IPS DF 6.9 (cell line): ENCODE data around the gene NCBP2L.

Experiments
- DNase-seq: peaks from one replicate; pipeline ENCODE4 v3.0.0-alpha.2; 2013; ENCODE audit warnings: low read depth, low spot score
- H3K27ac ChIP-seq: one replicate; pipeline ENCODE4 v1.5.1; 2013; ENCODE audit warnings: low read length, control low read depth
- H3K27me3 ChIP-seq: 2 replicates; pipeline ENCODE4 v1.6.1; 2013; ENCODE audit warnings: mild to moderate bottlenecking, low read length; ENCODE audit not compliant: control insufficient read depth, insufficient read depth
- H3K36me3 ChIP-seq: 2 replicates; pipeline ENCODE4 v1.6.1; 2013; ENCODE audit warnings: low read length; ENCODE audit not compliant: control insufficient read depth, insufficient read depth
- H3K4me1 ChIP-seq: 2 replicates; pipeline ENCODE4 v1.6.1; 2013; ENCODE audit warnings: low read length; ENCODE audit not compliant: control insufficient read depth, insufficient read depth
- H3K4me3 ChIP-seq: 2 replicates; pipeline ENCODE4 v1.5.1; 2013; ENCODE audit warnings: mild to moderate bottlenecking, low read length
- H3K9me3 ChIP-seq: 2 replicates; pipeline ENCODE4 v1.6.1; 2013; ENCODE audit warnings: low read length, inconsistent platforms; ENCODE audit not compliant: control insufficient read depth, insufficient read depth
- WGBS: extraction: QIAGEN DNeasy Blood & Tissue Kit; methylation state at CpG from one replicate; pipeline ENCODE4 v1.1.7; 2013; ENCODE audit warnings: mixed read lengths, missing lambda C conversion rate; ENCODE audit not compliant: insufficient read length, insufficient coverage; 5-methylcytosine and 5-hydroxymethylcytosine counted together

The NCBP2L gene

DNA sequence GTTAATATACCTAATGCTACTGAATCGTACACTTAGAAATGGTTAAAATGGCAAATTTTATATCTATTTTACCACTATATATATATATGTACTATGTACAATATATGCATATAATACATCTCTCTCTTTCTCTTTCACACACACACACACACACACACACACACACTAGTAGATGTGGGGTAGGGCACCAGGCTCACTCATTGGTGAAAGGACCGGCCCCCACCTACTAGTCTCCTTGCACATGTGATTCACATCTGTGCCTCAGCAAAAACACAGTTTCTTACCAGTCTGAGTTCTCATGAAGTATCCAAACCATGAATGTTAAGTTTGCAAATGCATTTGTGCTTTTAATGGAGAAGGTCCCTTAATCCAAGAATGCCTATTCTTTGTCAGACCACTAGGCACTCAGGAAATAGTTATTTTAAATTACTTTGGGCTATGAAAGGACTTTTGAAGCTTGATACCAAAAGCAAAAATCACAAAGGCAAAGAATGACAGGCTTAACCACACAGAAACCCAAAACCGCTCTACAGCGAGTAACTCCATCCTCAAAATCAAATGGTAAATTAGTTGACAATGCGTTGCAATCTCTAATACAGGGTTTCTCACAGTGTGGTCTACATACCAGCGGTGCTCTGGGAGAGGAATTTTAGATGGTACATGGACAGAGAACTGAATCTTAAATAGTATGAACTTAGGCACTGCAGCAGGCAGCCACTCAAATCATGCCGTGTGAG is 7.8 kb upstream of the NCBP2L start:
- no peak overlapping the region for H3K4me3 ChIP-seq
- WGBS, result no CpG with 5 or more reads among the region's 7 CpGs
- H3K27ac ChIP-seq, result no peak overlapping the region
- no peaks in the 10 kb centered on the region for H3K9me3 ChIP-seq
- peaks cover 10% of the 10 kb centered on the region for H3K27me3 ChIP-seq
- H3K36me3 ChIP-seq, result no peaks in the 10 kb centered on the region
- no peak for DNase-seq
- H3K4me1 ChIP-seq, result no peaks in the 10 kb centered on the region; the same call in 1 of the 2 replicates

DNA sequence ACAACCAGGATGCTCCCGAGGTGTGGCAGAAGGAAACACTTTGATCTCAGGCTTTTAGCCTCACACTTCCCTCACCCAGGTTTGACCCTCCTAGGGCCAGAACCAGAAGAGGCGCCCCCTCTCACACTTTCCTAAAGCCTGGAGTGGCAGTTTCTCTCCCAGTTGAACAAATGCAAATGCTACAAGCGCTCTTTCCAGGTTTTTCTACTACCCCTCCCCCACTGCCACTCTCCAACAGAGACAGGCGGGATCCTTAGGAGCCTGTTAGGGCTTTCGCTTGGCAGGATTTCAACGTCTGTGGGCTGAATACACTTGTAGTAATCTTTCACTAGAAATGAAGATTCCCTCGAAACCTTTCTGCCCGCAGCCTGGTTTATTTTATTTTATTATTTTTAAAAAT is 4.3 kb upstream of the NCBP2L start:
- Histone ChIP-seq H3K4me1 (peaks cover 1% of the 10 kb centered on the region; the same call in 1 of the 2 replicates), H3K9me3 (no peaks in the 10 kb centered on the region), H3K4me3 (no peak overlapping the region), H3K27ac (no peak overlapping the region), H3K27me3 (peaks cover 17% of the 10 kb centered on the region), H3K36me3 (no peaks in the 10 kb centered on the region)
- no CpG with 5 or more reads among the region's 8 CpGs for WGBS
- DNase-seq, result no peak

DNA sequence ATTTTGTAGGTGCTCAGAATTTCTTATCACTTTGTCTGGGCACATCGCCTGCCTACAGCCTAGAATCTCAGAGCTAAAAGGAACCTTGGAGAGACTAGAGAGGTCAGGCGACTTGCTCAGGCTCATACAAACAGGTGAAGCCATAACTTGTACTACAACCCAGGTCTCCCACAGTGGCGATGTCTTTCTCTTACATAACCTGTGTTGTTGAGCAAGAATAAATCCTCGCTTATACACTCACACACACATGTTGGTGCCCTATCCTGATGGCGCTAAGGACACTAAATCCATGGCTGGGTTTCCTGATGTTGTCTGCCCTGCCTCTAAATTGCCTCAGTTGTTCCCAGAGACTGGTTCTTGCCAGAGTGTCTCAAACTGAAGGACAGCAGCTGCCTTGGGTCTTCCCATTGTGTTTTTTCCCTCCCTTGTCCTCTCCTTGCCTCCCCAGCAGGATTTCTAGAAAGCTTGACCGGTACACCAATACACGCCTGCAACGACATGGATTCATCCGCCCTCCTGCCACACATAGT is 3.6 kb upstream of the NCBP2L start:
- H3K4me1 ChIP-seq, result peaks cover 1% of the 10 kb centered on the region; the same call in 1 of the 2 replicates
- WGBS, result no CpG with 5 or more reads among the region's 9 CpGs
- H3K36me3 ChIP-seq, result no peaks in the 10 kb centered on the region
- no peak overlapping the region for H3K4me3 ChIP-seq
- H3K9me3 ChIP-seq, result no peaks in the 10 kb centered on the region
- H3K27ac ChIP-seq, result no peak overlapping the region
- DNase-seq, result no peak
- peaks cover 17% of the 10 kb centered on the region for H3K27me3 ChIP-seq

DNA sequence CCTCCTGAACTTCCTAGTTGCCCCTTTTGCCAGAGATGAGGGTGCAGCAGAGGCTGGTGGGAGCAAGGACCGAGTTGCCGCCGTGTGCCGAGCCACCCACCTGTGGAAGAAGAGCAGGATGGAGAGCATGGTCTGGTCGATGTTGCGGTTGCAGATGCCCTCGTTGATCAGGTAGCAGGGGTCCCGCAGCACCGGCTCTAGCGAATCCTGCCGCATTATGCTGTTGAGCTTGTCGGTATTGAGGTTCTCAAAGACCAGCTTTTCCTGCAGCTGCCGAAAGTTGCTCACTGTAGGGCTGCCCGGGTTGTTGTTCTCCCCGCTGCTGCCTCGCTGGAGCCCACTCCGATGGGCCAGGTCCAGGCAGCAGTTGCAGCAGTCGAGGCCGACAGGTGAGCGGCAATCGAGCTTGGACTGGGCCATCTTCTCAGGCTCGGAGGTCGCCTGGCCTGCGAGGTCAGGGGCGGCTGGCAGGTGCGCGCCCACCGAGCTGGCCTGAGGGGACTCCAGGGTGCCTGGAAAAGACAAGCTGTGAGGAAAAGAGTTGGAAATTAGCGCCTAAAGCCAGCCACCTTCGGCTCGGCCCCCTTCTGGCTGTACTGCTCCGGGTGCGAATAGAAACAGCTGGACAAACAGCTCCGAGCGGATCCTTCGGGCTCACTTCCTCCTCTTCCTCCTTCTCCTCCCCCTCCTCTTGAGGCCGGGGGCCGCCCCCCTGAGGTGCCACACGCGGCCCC is 2.4 kb upstream of the NCBP2L start:
- H3K4me1 ChIP-seq, result peaks cover 1% of the 10 kb centered on the region; the same call in 1 of the 2 replicates
- H3K4me3 ChIP-seq, result peak overlapping the region; percentile 13; the same call in 1 of the 2 replicates
- WGBS, result no CpG with 5 or more reads among the region's 40 CpGs
- H3K27me3 ChIP-seq, result peaks cover 17% of the 10 kb centered on the region
- no peaks in the 10 kb centered on the region for H3K9me3 ChIP-seq
- no peak for DNase-seq
- H3K36me3 ChIP-seq, result no peaks in the 10 kb centered on the region
- no peak overlapping the region for H3K27ac ChIP-seq

DNA sequence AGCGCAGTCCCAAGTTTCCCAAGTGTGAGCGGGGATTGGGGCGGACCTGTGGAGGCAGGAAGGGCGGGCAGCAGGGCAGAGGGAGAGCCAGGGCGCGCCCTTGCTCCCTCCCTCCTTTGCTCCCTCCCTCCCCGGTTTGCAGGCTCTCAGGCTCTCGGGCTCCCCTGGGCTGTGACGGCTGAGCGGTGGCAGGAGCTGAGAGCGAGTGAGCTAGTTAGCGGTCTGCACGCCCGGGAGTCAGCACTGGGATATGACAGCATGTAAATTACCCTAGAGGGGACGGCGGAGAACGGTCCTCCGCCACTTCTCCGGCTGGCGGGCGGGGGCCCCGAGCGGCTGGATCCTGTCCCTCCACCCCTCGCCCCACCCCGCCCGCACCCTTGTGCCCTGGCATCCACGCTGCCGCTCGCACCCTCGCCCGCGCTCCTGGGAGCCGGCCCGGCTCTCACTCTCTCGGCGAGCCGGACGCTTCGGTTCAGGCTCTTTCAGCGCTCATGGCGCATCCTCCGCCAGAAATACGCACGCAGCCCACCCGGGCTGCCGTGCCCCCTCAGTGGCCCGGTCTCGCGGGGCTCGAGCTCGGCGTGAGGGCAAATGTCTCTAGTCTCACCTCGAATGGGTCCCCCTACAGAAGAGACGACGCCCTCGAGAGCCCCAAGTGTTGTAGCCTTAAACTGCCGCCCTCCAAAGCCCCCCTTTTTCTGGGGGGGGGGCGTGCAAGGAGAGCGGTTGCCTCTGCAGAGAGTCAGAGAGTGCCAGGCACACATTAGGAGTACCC is 1.6 kb upstream of the NCBP2L start, which contains the start of gene TSC22D3:
Gene TSC22D3 (minus strand): TSS at position 54 of the 778 bp plus-strand sequence. CDS start 368 bp downstream, outside the sequence.
- no CpG with 5 or more reads among the region's 59 CpGs for whole genome bisulfite sequencing
- H3K4me1 ChIP-seq, result peaks cover 1% of the 10 kb centered on the region; the same call in 1 of the 2 replicates
- H3K4me3 ChIP-seq, result peak within 1 kb of the TSS; percentile 13; the same call in 1 of the 2 replicates
- no peak for DNase-seq
- H3K36me3 ChIP-seq, result no peaks in the 10 kb centered on the region
- H3K27ac ChIP-seq, result no peak within 1 kb of the TSS
- H3K9me3 ChIP-seq, result no peaks in the 10 kb centered on the region
- peaks cover 17% of the 10 kb centered on the region for H3K27me3 ChIP-seq

DNA sequence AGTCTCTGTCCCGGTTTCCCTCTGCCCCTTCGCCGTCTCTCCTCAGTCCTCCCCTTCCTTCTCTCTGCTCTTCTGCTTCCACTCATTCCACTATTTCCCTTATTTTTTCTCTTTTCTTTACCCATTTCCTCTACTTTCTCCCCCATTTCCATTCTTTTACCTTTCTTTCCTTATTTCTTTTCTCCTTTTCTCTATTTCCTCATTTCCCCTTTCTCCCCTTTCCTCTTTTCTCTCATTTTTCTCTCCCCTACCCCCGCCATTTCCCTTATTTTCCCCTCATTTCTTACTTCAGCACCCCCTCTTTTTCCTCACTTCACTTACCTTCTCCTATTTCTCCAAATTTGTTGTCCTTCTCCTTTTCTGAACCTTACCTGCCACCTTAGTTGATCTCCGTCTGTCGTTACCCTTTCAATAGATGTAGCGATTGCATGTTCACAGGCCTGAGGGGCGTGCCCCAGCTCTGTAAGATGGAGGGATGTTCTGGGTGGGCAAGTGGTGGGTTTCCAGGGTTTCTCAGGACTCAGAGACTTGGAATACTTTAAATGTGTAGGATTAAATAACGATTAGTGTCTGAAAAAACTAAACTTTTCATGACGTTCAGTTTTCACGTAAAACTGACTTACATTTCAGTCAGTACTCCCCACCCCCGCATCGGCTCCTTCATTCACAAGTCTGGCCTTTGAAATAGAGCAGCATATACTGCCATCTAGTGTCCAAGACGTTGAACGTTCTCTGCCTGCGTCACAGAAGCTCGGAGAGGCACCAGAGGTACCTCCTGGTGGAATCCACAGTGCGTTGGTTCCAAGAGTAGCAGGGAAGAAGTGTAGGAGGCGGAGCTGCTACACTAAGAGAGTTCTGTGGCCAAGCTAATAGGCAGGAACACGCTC is 641 bp upstream of the NCBP2L start:
- Histone ChIP-seq H3K9me3 (no peaks in the 10 kb centered on the region), H3K4me1 (peaks cover 1% of the 10 kb centered on the region; the same call in 1 of the 2 replicates), H3K4me3 (no peak overlapping the region; the same call in 1 of the 2 replicates), H3K36me3 (no peaks in the 10 kb centered on the region), H3K27me3 (peaks cover 17% of the 10 kb centered on the region), H3K27ac (no peak overlapping the region)
- DNase-seq, result peak; percentile 57
- 85% methylated on average over 1 of the region's 20 CpGs for WGBS

DNA sequence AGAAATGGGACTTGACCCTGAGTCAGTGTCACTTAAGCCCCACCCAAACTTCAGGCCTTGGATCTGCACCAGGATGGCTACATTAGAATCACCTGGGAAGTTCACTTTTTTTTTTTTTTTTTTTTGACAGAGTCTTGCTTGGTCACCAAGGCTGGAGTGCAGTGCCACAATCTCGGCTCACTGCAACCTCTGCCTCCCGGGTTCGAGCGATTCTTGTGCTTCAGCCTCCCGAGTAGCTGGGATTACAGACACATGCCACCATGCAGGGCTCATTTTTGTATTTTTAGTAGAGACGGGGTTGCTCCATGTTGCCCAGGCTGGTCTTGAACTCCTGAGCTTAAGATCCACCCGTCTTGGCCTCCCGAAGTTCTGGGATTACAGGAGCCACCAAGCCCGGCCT is 3.0 kb downstream of the NCBP2L start:
- no peaks in the 10 kb centered on the region for H3K4me1 ChIP-seq
- H3K27me3 ChIP-seq, result peaks cover 2% of the 10 kb centered on the region; the same call in 1 of the 2 replicates
- no peak overlapping the region for H3K4me3 ChIP-seq
- no peak overlapping the region for H3K27ac ChIP-seq
- H3K36me3 ChIP-seq, result no peaks in the 10 kb centered on the region
- no CpG with 5 or more reads among the region's 9 CpGs for WGBS
- no peak for DNase-seq
- no peaks in the 10 kb centered on the region for H3K9me3 ChIP-seq

DNA sequence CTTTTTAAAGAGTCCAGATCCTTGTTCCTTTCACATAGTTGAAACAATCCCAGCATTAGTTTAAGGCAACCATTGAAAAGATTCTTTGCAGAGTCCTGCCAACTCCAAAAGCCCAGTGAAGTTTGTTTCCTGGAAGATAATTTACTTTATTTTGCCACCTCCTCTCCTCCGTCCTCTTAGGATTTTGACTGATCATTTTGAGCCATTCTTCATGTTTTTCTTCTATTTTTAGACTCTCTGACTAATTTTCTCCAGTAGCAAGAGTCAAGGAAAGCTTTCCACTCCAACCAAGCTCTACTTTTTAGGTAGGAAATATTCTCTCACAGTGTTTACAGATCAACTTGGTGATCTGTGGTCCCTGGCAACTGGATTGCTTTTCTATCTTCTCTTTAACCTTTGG is 10.3 kb downstream of the NCBP2L start:
- Histone ChIP-seq H3K9me3 (no peaks in the 10 kb centered on the region), H3K4me3 (no peak overlapping the region), H3K4me1 (no peaks in the 10 kb centered on the region), H3K27me3 (no peaks in the 10 kb centered on the region), H3K36me3 (no peaks in the 10 kb centered on the region), H3K27ac (no peak overlapping the region)
- WGBS, result no CpG with 5 or more reads among the region's 1 CpG
- no peak for DNase-seq

DNA sequence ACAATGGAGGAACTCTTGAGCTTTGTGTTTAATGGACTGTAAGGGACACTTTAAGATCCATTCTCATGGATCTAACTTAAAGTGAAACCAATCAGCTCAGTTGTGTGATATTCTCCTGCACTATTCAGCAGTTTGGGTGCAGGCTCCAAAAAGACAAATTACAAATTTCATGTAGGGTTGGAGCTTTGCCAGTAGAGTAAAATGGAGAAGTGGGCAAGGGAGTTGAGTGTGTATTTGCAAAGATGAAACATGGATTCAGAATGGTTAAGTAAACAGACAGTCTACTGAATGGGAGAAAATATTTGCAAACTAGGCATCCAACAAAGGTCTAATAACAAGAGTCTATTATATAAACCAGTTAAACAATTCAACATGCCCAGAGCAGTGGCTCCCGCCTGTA is 26.9 kb downstream of the NCBP2L start:
- H3K36me3 ChIP-seq, result no peaks in the 10 kb centered on the region
- H3K4me3 ChIP-seq, result no peak overlapping the region
- H3K4me1 ChIP-seq, result no peaks in the 10 kb centered on the region
- no peak for DNase-seq
- H3K9me3 ChIP-seq, result no peaks in the 10 kb centered on the region
- no peak overlapping the region for H3K27ac ChIP-seq
- no peaks in the 10 kb centered on the region for H3K27me3 ChIP-seq
- no CpG with 5 or more reads among the region's 1 CpG for WGBS
